OCI-LY1 (cell line): Measurements from ENCODE around the gene DLG5.

Experiments used
- H2AFZ ChIP-seq: fragments of 200-600 bp; sonication (generic), shearing (Covaris generic); 2 replicates; pipeline ENCODE4 v1.6.0; 2014; ENCODE audit warnings: antibody characterized with exemption, mild to moderate bottlenecking, low read length
- H3F3A ChIP-seq: fragments of 200-600 bp; sonication (generic), shearing (Covaris generic); 2 replicates; pipeline ENCODE4 v1.6.0; 2014; ENCODE audit warnings: mild to moderate bottlenecking, antibody characterized with exemption, low read length, moderate library complexity; ENCODE audit not compliant: insufficient read depth
- H3K27ac ChIP-seq: fragments of 200-600 bp; sonication (generic); 2 replicates; pipeline ENCODE4 v1.5.1; 2014; ENCODE audit warnings: low read length, mixed run types, mild to moderate bottlenecking, low read depth; ENCODE audit not compliant: poor library complexity, severe bottlenecking
- H3K27me3 ChIP-seq: fragments of 200-600 bp; sonication (generic); 2 replicates; pipeline ENCODE4 v1.6.0; 2014; ENCODE audit warnings: antibody characterized with exemption, mild to moderate bottlenecking, low read length, moderate library complexity; ENCODE audit not compliant: insufficient read depth
- H3K36me3 ChIP-seq: fragments of 200-600 bp; sonication (generic); 2 replicates; pipeline ENCODE4 v1.6.1; 2014; ENCODE audit warnings: mild to moderate bottlenecking, antibody characterized with exemption, low read length, moderate library complexity, mixed read lengths; ENCODE audit not compliant: insufficient read depth
- H3K4me1 ChIP-seq: fragments of 200-600 bp; sonication (generic); 2 replicates; pipeline ENCODE4 v1.5.1; 2014; ENCODE audit warnings: mild to moderate bottlenecking, low read length, moderate library complexity; ENCODE audit not compliant: insufficient read depth, severe bottlenecking
- H3K4me2 ChIP-seq: fragments of 200-600 bp; sonication (generic), shearing (Covaris generic); 2 replicates; pipeline ENCODE4 v1.6.1; 2014; ENCODE audit warnings: low read length
- H3K4me3 ChIP-seq: fragments of 200-600 bp; sonication (generic); 2 replicates; pipeline ENCODE4 v1.5.1; 2014; ENCODE audit warnings: low read length, low read depth, mild to moderate bottlenecking, mixed read lengths; ENCODE audit not compliant: poor library complexity, severe bottlenecking
- H3K79me2 ChIP-seq: fragments of 200-600 bp; shearing (Covaris generic); 2 replicates; pipeline ENCODE4 v1.6.1; 2016; ENCODE audit warnings: mixed run types, low read length, mixed read lengths; ENCODE audit not compliant: insufficient read depth
- H3K9ac ChIP-seq: fragments of 200-600 bp; sonication (generic), shearing (Covaris generic); 2 replicates; pipeline ENCODE4 v1.6.1; 2014; ENCODE audit warnings: mild to moderate bottlenecking, low read length, mixed read lengths
- H3K9me2 ChIP-seq: fragments of 200-600 bp; sonication (generic), shearing (Covaris generic); 2 replicates; pipeline ENCODE4 v1.6.1; 2014; ENCODE audit warnings: low read depth, mild to moderate bottlenecking, low read length, mixed read lengths
- H3K9me3 ChIP-seq: fragments of 200-600 bp; shearing (Covaris generic); 2 replicates; pipeline ENCODE4 v1.6.1; 2014; ENCODE audit warnings: low read length, mixed read lengths
- H4K20me1 ChIP-seq: fragments of 200-600 bp; sonication (generic), shearing (Covaris generic); 2 replicates; pipeline ENCODE4 v1.6.0; 2016; ENCODE audit warnings: mild to moderate bottlenecking, low read length; ENCODE audit not compliant: insufficient read depth
- EZH2 ChIP-seq: fragments of 200-600 bp; sonication (generic), shearing (Covaris generic); IDR thresholded peaks from 2 replicates; pipeline ENCODE4 v1.8.0; 2017; ENCODE audit warnings: borderline replicate concordance, mixed run types, mild to moderate bottlenecking, antibody characterized with exemption, low read length, moderate library complexity, mixed read lengths
- TF ChIP-seq, protein P1 (sequence below): fragments of 200-600 bp; sonication (generic), shearing (Covaris generic); IDR thresholded peaks from 2 replicates; pipeline ENCODE4 v1.5.1; 2017; ENCODE audit warnings: mild to moderate bottlenecking, antibody characterized with exemption, low read length, moderate library complexity, mixed read lengths

Gene DLG5

DNA sequence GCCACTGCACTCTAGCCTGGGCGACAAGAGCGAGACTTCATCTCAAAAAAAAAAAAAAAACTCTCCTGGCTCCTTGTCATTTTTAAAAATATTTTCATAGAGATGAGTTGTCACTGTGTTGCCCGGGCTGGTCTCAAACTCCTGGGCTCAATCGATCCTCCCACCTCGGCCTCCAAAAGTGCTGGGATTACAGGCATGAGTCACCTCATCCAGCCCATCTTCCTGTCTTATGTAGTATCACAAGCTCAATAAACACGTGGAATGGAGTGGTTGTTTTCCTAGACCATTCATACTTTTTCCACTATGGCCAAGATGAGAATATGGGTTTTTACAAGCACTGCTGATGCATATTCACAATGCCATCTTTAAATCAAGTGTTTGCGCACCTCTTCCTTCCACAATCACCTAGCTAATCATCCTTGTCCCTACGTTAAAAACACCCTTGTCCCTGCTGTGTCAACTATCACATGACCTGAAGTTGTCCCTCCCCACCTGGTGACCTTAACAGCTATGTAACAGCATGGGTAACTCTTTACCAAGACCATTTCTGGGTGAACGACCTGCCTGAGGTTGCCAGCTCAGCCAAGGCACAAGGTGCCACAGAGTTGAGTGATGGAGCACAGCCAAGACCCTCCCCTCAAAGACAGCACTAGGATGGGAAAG lies 21.3 kb downstream of the DLG5 start:
- no peaks in the 10 kb centered on the region for H3K4me1 ChIP-seq
- no peaks in the 10 kb centered on the region for H3K79me2 ChIP-seq
- no peaks in the 10 kb centered on the region; the same call in 1 of the 2 replicates for H3K27me3 ChIP-seq
- H4K20me1 ChIP-seq, result no peaks in the 10 kb centered on the region
- no peaks in the 10 kb centered on the region for H3K36me3 ChIP-seq
- no peaks in the 10 kb centered on the region for H3K9me3 ChIP-seq
- no peaks in the 10 kb centered on the region for H3K9me2 ChIP-seq
- H3K9ac ChIP-seq, result no peak overlapping the region
- no peak overlapping the region for H3K27ac ChIP-seq
- no peak overlapping the region for H3K4me2 ChIP-seq
- no peaks in the 10 kb centered on the region for H3F3A ChIP-seq
- no peak overlapping the region for H2AFZ ChIP-seq
- H3K4me3 ChIP-seq, result no peak overlapping the region
- no peak for TF ChIP-seq EZH2
- TF ChIP-seq, protein P1, sequence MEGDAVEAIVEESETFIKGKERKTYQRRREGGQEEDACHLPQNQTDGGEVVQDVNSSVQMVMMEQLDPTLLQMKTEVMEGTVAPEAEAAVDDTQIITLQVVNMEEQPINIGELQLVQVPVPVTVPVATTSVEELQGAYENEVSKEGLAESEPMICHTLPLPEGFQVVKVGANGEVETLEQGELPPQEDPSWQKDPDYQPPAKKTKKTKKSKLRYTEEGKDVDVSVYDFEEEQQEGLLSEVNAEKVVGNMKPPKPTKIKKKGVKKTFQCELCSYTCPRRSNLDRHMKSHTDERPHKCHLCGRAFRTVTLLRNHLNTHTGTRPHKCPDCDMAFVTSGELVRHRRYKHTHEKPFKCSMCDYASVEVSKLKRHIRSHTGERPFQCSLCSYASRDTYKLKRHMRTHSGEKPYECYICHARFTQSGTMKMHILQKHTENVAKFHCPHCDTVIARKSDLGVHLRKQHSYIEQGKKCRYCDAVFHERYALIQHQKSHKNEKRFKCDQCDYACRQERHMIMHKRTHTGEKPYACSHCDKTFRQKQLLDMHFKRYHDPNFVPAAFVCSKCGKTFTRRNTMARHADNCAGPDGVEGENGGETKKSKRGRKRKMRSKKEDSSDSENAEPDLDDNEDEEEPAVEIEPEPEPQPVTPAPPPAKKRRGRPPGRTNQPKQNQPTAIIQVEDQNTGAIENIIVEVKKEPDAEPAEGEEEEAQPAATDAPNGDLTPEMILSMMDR, result no peak

DNA sequence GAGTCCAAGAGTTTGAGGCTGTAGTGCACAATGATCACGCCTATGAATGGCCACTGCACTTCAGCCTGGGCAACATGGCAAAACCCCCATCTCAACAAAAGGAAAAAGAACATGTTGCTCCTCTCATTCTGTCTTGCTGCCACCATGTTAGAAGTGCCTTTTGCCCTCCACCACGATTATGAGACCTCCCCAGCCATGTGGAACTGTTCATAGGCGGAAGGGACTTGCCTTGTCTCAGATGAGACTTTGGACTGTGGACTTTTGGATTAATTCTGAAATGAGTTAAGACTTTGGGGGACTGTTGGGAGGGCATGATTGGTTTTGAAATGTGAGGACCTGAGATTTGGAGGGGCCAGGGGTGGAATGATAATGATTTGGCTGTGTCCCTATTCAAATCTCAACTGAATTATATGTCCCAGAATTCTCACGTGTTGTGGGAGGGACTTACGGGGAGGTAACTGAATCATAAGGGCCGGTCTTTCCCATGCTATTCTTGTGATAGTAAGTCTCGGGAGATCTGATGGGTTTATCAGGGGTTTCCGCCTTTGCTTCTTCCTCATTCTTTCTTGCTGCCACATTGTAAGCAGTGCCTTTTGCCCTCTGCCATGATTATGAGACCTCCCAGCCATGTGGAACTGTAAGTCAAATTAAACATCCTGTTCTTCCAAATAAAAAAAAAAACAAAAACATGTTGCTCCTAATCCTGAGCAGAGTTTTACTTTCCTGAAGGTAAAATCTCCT lies 22.3 kb downstream of the DLG5 start:
- Histone ChIP-seq H3F3A (no peaks in the 10 kb centered on the region), H3K4me3 (no peak overlapping the region), H3K36me3 (no peaks in the 10 kb centered on the region), H3K9me2 (no peaks in the 10 kb centered on the region), H3K9ac (no peak overlapping the region), H3K79me2 (no peaks in the 10 kb centered on the region), H2AFZ (no peak overlapping the region), H3K4me1 (no peaks in the 10 kb centered on the region), H3K27me3 (no peaks in the 10 kb centered on the region; the same call in 1 of the 2 replicates), H3K9me3 (no peaks in the 10 kb centered on the region), H4K20me1 (no peaks in the 10 kb centered on the region), H3K4me2 (no peak overlapping the region), H3K27ac (no peak overlapping the region)
- no peak for TF ChIP-seq EZH2
- TF ChIP-seq, protein P1, result no peak

DNA sequence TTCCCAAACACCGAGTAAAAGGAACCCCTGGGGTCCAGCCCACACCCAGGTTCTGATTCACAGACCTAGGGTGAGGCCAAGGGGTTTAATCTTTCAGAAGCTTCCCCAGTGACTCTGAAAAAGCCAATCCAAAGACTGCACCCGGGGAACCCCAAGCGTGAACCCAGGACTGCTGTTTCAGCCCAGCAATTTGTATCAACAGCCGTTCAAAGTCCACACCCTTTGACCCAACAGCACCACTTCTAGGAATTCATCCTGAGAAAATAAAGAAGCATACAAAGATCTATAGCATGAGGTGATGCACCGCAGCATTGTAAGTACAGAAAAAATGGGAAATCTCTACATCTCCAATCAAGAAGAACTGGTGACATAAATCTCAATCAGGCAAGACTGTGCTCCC lies 24.4 kb downstream of the DLG5 start:
- no peak overlapping the region for H3K27ac ChIP-seq
- no peak overlapping the region for H3K9ac ChIP-seq
- no peak overlapping the region for H3K4me3 ChIP-seq
- H3K4me2 ChIP-seq, result no peak overlapping the region
- H3K4me1 ChIP-seq, result no peaks in the 10 kb centered on the region
- no peak overlapping the region for H2AFZ ChIP-seq
- no peaks in the 10 kb centered on the region for H3K9me3 ChIP-seq
- no peaks in the 10 kb centered on the region for H3F3A ChIP-seq
- no peaks in the 10 kb centered on the region for H3K36me3 ChIP-seq
- H4K20me1 ChIP-seq, result no peaks in the 10 kb centered on the region
- no peaks in the 10 kb centered on the region; the same call in 1 of the 2 replicates for H3K27me3 ChIP-seq
- no peaks in the 10 kb centered on the region for H3K9me2 ChIP-seq
- H3K79me2 ChIP-seq, result no peaks in the 10 kb centered on the region
- TF ChIP-seq, protein P1, result no peak
- no peak for TF ChIP-seq EZH2
